ACC112 (cell line): ENCODE data around the gene ZNF292.
"Not testable (repeated sequence)": the region's sequence is repeated elsewhere in the genome, so short reads cannot be mapped to it uniquely, and the experiment has no call there.

Experiments used
- H2AFZ ChIP-seq: fragments of 200-600 bp; sonication (generic); one replicate; pipeline ENCODE4 v1.6.0; 2017; ENCODE audit warnings: antibody characterized with exemption, low read length; ENCODE audit not compliant: unreplicated experiment
- H3K27ac ChIP-seq: fragments of 200-600 bp; sonication (generic); 2 replicates; pipeline ENCODE4 v1.5.1; 2014; ENCODE audit warnings: low read depth, mild to moderate bottlenecking, antibody characterized with exemption, low read length, moderate library complexity
- H3K27me3 ChIP-seq: fragments of 200-600 bp; sonication (generic); 2 replicates; pipeline ENCODE4 v1.6.1; 2014; ENCODE audit warnings: mild to moderate bottlenecking, antibody characterized with exemption, low read length, moderate library complexity, mixed read lengths; ENCODE audit not compliant: insufficient read depth
- H3K36me3 ChIP-seq: fragments of 200-600 bp; sonication (generic); 2 replicates; pipeline ENCODE4 v1.6.1; 2016; ENCODE audit warnings: mild to moderate bottlenecking, antibody characterized with exemption, low read length, moderate library complexity, mixed read lengths; ENCODE audit not compliant: insufficient read depth
- H3K4me1 ChIP-seq: fragments of 200-600 bp; sonication (generic); one replicate; pipeline ENCODE4 v1.6.1; 2016; ENCODE audit warnings: low read length, mixed read lengths; ENCODE audit not compliant: insufficient read depth, unreplicated experiment, control insufficient read depth
- H3K4me3 ChIP-seq: fragments of 200-600 bp; sonication (generic); 2 replicates; pipeline ENCODE4 v1.5.1; 2014; ENCODE audit warnings: mild to moderate bottlenecking, low read depth, low read length
- H3K79me2 ChIP-seq: fragments of 200-600 bp; sonication (generic); one replicate; pipeline ENCODE4 v1.6.0; 2016; ENCODE audit warnings: low read length; ENCODE audit not compliant: control insufficient read depth, unreplicated experiment, insufficient read depth

The ZNF292 gene

GRCh38 chr6:87184762-87185250 lies 29.4 kb downstream of the ZNF292 start:
- no peaks in the 10 kb centered on the region; the same call in 1 of the 2 replicates for H3K36me3 ChIP-seq
- no peak overlapping the region for H2AFZ ChIP-seq
- no peaks in the 10 kb centered on the region for H3K27me3 ChIP-seq
- H3K27ac ChIP-seq = no peak overlapping the region
- H3K4me3 ChIP-seq = no peak overlapping the region
- H3K79me2 ChIP-seq = peaks cover 83% of the 10 kb centered on the region
- H3K4me1 ChIP-seq = peaks cover 12% of the 10 kb centered on the region

GRCh38 chr6:87196275-87196842 lies 41.0 kb downstream of the ZNF292 start:
- no peak overlapping the region for H2AFZ ChIP-seq
- H3K27me3 ChIP-seq = no peaks in the 10 kb centered on the region
- peak overlapping the region; percentile 35 for H3K27ac ChIP-seq
- H3K4me3 ChIP-seq = no peak overlapping the region
- peaks cover 25% of the 10 kb centered on the region for H3K4me1 ChIP-seq
- peaks cover 84% of the 10 kb centered on the region for H3K79me2 ChIP-seq
- H3K36me3 ChIP-seq = no peaks in the 10 kb centered on the region; the same call in 1 of the 2 replicates

- H3K36me3 ChIP-seq = peaks cover 4% of the 10 kb centered on the region; the same call in 1 of the 2 replicates
- H3K27ac ChIP-seq = peak overlapping the region; percentile 38; the same call in 1 of the 2 replicates
- no peaks in the 10 kb centered on the region for H3K27me3 ChIP-seq
- H3K4me1 ChIP-seq = peaks cover 25% of the 10 kb centered on the region
- peaks cover 83% of the 10 kb centered on the region for H3K79me2 ChIP-seq
- no peak overlapping the region for H3K4me3 ChIP-seq
- no peak overlapping the region for H2AFZ ChIP-seq
Measured at GRCh38 chr6:87197547-87197946, 42.2 kb downstream of the ZNF292 start.

- H3K36me3 ChIP-seq, H3K27me3 ChIP-seq, H2AFZ ChIP-seq, H3K4me3 ChIP-seq: not testable (repeated sequence)
- peaks cover 79% of the 10 kb centered on the region for H3K79me2 ChIP-seq
- peak overlapping the region; percentile 38; the same call in 1 of the 2 replicates for H3K27ac ChIP-seq
- peaks cover 25% of the 10 kb centered on the region for H3K4me1 ChIP-seq
Measured at GRCh38 chr6:87198022-87198810, 42.9 kb downstream of the ZNF292 start.

GRCh38 chr6:87199787-87200186 lies 44.4 kb downstream of the ZNF292 start:
- Histone ChIP-seq H3K79me2 (peaks cover 81% of the 10 kb centered on the region), H3K4me1 (peaks cover 25% of the 10 kb centered on the region), H2AFZ (no peak overlapping the region), H3K27ac (no peak overlapping the region), H3K36me3 (peaks cover 4% of the 10 kb centered on the region; the same call in 1 of the 2 replicates), H3K27me3 (no peaks in the 10 kb centered on the region), H3K4me3 (no peak overlapping the region)

GRCh38 chr6:87200469-87201175 lies 45.3 kb downstream of the ZNF292 start:
- Histone ChIP-seq H3K27me3 (no peaks in the 10 kb centered on the region), H3K27ac (no peak overlapping the region), H3K4me1 (peaks cover 25% of the 10 kb centered on the region), H3K79me2 (peaks cover 81% of the 10 kb centered on the region), H3K36me3 (peaks cover 6% of the 10 kb centered on the region; the same call in 1 of the 2 replicates), H2AFZ (no peak overlapping the region), H3K4me3 (no peak overlapping the region)

- Histone ChIP-seq H3K36me3 (peaks cover 13% of the 10 kb centered on the region), H3K4me1 (peaks cover 14% of the 10 kb centered on the region), H3K4me3 (no peak overlapping the region), H2AFZ (no peak overlapping the region), H3K27ac (no peak overlapping the region), H3K27me3 (no peaks in the 10 kb centered on the region), H3K79me2 (peaks cover 87% of the 10 kb centered on the region)
Measured at GRCh38 chr6:87203448-87204023, 48.2 kb downstream of the ZNF292 start.

- Histone ChIP-seq H3K4me3 (no peak overlapping the region), H2AFZ (no peak overlapping the region), H3K4me1 (no peaks in the 10 kb centered on the region), H3K79me2 (peaks cover 85% of the 10 kb centered on the region), H3K36me3 (peaks cover 9% of the 10 kb centered on the region), H3K27me3 (no peaks in the 10 kb centered on the region), H3K27ac (no peak overlapping the region)
Measured at GRCh38 chr6:87209812-87210211, 54.4 kb downstream of the ZNF292 start.

GRCh38 chr6:87210979-87211378 lies 55.6 kb downstream of the ZNF292 start:
- Histone ChIP-seq H3K27ac (no peak overlapping the region), H2AFZ (no peak overlapping the region), H3K36me3 (peaks cover 4% of the 10 kb centered on the region), H3K4me3 (no peak overlapping the region), H3K27me3 (no peaks in the 10 kb centered on the region), H3K79me2 (peaks cover 77% of the 10 kb centered on the region), H3K4me1 (no peaks in the 10 kb centered on the region)

- Histone ChIP-seq H2AFZ (no peak overlapping the region), H3K4me3 (no peak overlapping the region), H3K36me3 (peaks cover 8% of the 10 kb centered on the region; the same call in 1 of the 2 replicates), H3K4me1 (no peaks in the 10 kb centered on the region), H3K27me3 (no peaks in the 10 kb centered on the region), H3K79me2 (peaks cover 62% of the 10 kb centered on the region), H3K27ac (no peak overlapping the region)
Measured at GRCh38 chr6:87212596-87212995, 57.2 kb downstream of the ZNF292 start.
